DND-41 (cell line): ENCODE results near the gene CIRBP.
A peak's percentile ranks its signal among the peaks of the same experiment; 100 is the strongest.

Source experiments
- ATAC-seq: fragments of 200-7000 bp; cut with Tn5 transposase; 3 replicates; pipeline ENCODE4 v1.9.1; 2021; ENCODE audit warnings: low read depth; ENCODE audit not compliant: insufficient read depth
- DNase-seq: peaks from one replicate; pipeline ENCODE4 v3.0.0-alpha.2; 2020
- H2AFZ ChIP-seq: 2 replicates; pipeline ENCODE4 v1.6.0; 2012; ENCODE audit warnings: low read depth, low read length
- H3K27ac ChIP-seq: 2 replicates; pipeline ENCODE4 v1.5.1; 2012; ENCODE audit warnings: low read length, inconsistent platforms
- H3K27me3 ChIP-seq: fragments of 200-600 bp; sonication (generic); 2 replicates; pipeline ENCODE4 v1.6.0; 2012; ENCODE audit warnings: low read length, mild to moderate bottlenecking, inconsistent platforms; ENCODE audit not compliant: insufficient read depth, poor library complexity
- H3K36me3 ChIP-seq: 2 replicates; pipeline ENCODE4 v1.5.1; 2012; ENCODE audit warnings: low read length, inconsistent platforms; ENCODE audit not compliant: insufficient read depth
- H3K4me1 ChIP-seq: 2 replicates; pipeline ENCODE4 v1.5.1; 2012; ENCODE audit warnings: mild to moderate bottlenecking, low read length; ENCODE audit not compliant: insufficient read depth
- H3K4me2 ChIP-seq: 2 replicates; pipeline ENCODE4 v1.6.0; 2012; ENCODE audit warnings: mild to moderate bottlenecking, moderate library complexity, low read length, inconsistent platforms; ENCODE audit not compliant: insufficient read depth
- H3K4me3 ChIP-seq, 2 experiments: fragments of 200-600 bp in 1 of 2; shearing (Covaris generic) in 1 of 2; 2 replicates each; pipeline ENCODE4 v1.5.1; 2012 to 2016; ENCODE audit warnings: inconsistent platforms in 2 of 2, low read length in 2 of 2, mild to moderate bottlenecking in 2 of 2, low read depth in 1 of 2, moderate library complexity in 1 of 2
- H3K79me2 ChIP-seq: 2 replicates; pipeline ENCODE4 v1.6.0; 2012; ENCODE audit warnings: low read length, inconsistent platforms; ENCODE audit not compliant: insufficient read depth
- H3K9ac ChIP-seq: 2 replicates; pipeline ENCODE4 v1.6.0; 2012; ENCODE audit warnings: low read depth, mild to moderate bottlenecking, inconsistent platforms, low read length, moderate library complexity
- H3K9me3 ChIP-seq: 2 replicates; pipeline ENCODE4 v1.5.1; 2012; ENCODE audit warnings: low read length, moderate library complexity, mild to moderate bottlenecking, inconsistent platforms; ENCODE audit not compliant: insufficient read depth, severe bottlenecking
- H4K20me1 ChIP-seq: 2 replicates; pipeline ENCODE4 v1.6.0; 2012; ENCODE audit warnings: low read length; ENCODE audit not compliant: insufficient read depth
- EZH2 ChIP-seq: IDR thresholded peaks from 3 replicates; pipeline ENCODE4 v1.6.1; 2012; ENCODE audit warnings: borderline replicate concordance, low read depth, mild to moderate bottlenecking, moderate library complexity, low read length, inconsistent platforms; ENCODE audit not compliant: severe bottlenecking
- TF ChIP-seq, protein P1 (sequence below): IDR thresholded peaks from 2 replicates; pipeline ENCODE4 v1.5.1; 2012; ENCODE audit warnings: borderline replicate concordance, low read length, moderate library complexity, mild to moderate bottlenecking; ENCODE audit not compliant: poor library complexity, severe bottlenecking; ENCODE audit errors: extremely low read depth

The CIRBP gene

DNA sequence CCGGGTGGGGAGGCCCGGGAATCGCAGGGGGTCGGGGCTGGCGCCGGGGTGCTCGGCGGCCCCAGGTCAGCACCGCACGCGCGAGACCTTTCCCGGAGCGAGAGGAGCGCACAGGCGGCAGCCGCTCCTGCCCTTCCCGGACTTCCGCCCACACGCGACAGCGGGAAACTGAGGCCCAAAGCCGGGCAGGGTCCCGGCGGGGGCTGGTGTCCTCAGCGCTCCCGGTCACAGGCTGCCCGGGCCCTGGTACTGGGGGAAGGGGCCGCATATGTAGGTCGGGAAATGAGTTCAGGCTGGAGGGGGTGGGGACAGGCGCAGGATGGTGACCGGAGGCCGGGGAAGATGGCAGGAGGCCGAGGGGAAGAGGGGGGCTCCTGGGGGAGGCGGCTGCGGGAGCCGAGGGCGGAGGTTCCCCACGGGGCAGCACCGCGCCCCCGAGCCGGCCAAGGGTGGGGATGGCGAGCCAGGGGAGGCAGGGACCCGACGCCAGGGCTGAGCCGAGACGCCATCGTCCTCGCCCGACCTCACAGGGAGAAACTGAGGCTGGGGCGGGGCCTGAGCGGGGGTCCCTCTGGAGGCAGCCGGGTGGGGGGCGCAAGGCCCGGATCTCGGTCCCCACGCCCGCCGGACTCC is 32.0 kb upstream of the CIRBP start:
- DNase-seq (no peak), ATAC-seq (no peak)
- Histone ChIP-seq H3K4me2 (peak overlapping the region; percentile 77), H3K36me3 (no peaks in the 10 kb centered on the region; the same call in 1 of the 2 replicates), H3K27ac (no peak overlapping the region), H3K4me1 (peaks cover 39% of the 10 kb centered on the region), H2AFZ (peak overlapping the region; percentile 37; the same call in 1 of the 2 replicates), H3K4me3 (peak overlapping the region; percentile 9 to 59; a peak in 3 of 4 replicates), H4K20me1 (peaks cover under 1% of the 10 kb centered on the region; the same call in 1 of the 2 replicates), H3K9me3 (no peaks in the 10 kb centered on the region), H3K9ac (peak overlapping the region; percentile 59), H3K27me3 (peaks cover 6% of the 10 kb centered on the region), H3K79me2 (peaks cover 11% of the 10 kb centered on the region)
- TF ChIP-seq, protein P1, sequence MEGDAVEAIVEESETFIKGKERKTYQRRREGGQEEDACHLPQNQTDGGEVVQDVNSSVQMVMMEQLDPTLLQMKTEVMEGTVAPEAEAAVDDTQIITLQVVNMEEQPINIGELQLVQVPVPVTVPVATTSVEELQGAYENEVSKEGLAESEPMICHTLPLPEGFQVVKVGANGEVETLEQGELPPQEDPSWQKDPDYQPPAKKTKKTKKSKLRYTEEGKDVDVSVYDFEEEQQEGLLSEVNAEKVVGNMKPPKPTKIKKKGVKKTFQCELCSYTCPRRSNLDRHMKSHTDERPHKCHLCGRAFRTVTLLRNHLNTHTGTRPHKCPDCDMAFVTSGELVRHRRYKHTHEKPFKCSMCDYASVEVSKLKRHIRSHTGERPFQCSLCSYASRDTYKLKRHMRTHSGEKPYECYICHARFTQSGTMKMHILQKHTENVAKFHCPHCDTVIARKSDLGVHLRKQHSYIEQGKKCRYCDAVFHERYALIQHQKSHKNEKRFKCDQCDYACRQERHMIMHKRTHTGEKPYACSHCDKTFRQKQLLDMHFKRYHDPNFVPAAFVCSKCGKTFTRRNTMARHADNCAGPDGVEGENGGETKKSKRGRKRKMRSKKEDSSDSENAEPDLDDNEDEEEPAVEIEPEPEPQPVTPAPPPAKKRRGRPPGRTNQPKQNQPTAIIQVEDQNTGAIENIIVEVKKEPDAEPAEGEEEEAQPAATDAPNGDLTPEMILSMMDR, result no peak
- TF ChIP-seq EZH2, result peak; percentile 54

DNA sequence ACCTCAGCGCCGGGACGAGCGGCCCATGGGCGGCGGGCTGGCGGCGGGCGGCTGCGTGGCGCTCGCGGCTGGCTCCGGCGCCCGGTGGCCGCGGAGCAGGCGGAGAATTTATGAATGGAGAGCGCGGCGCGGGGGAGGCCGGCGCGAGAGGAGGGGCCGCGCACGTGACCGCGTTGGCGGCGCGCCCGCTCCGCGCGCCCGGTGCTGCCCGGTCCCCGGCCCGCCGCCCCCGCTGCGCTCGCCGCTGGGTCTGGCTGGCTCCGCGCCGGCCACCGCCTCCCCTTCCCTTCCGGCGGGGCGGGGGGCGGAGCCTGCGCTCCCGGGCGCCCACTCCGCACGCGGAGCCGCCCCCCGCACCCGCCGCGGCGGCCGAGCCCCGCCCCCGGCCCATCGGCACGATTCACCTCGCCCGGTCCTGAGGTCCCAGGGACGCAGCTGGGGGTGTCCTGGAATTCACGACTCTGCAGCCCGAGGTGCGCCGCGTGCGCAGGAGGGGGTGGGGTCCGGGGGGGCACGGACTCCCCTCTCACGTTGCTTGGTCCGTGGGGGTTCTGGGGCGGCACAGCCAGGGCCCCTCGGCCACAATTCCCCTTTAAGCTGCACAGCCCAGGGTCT is 31.3 kb upstream of the CIRBP start, which contains the start of gene CBARP:
TSS of gene CBARP (minus strand) at position 252 of the 615 bp plus-strand sequence. CDS start 1,905 bp downstream, outside the sequence.
- Histone ChIP-seq H3K4me1 (peaks cover 46% of the 10 kb centered on the region), H3K79me2 (peaks cover 18% of the 10 kb centered on the region), H3K36me3 (no peaks in the 10 kb centered on the region; the same call in 1 of the 2 replicates), H2AFZ (peak within 1 kb of the TSS; percentile 55), H3K27me3 (peaks cover 6% of the 10 kb centered on the region), H3K4me2 (peak within 1 kb of the TSS; percentile 77), H3K4me3 (peak within 1 kb of the TSS; percentile 9 to 59; a peak in 3 of 4 replicates), H3K9me3 (no peaks in the 10 kb centered on the region), H4K20me1 (peaks cover 5% of the 10 kb centered on the region; the same call in 1 of the 2 replicates), H3K27ac (no peak within 1 kb of the TSS), H3K9ac (peak within 1 kb of the TSS; percentile 59)
- DNase-seq (peak; percentile 38), ATAC-seq (0 out of 3 replicates have a peak, but pooled peaks have one; percentile 6)
- TF ChIP-seq EZH2, result no peak
- TF ChIP-seq, protein P1, result no peak

DNA sequence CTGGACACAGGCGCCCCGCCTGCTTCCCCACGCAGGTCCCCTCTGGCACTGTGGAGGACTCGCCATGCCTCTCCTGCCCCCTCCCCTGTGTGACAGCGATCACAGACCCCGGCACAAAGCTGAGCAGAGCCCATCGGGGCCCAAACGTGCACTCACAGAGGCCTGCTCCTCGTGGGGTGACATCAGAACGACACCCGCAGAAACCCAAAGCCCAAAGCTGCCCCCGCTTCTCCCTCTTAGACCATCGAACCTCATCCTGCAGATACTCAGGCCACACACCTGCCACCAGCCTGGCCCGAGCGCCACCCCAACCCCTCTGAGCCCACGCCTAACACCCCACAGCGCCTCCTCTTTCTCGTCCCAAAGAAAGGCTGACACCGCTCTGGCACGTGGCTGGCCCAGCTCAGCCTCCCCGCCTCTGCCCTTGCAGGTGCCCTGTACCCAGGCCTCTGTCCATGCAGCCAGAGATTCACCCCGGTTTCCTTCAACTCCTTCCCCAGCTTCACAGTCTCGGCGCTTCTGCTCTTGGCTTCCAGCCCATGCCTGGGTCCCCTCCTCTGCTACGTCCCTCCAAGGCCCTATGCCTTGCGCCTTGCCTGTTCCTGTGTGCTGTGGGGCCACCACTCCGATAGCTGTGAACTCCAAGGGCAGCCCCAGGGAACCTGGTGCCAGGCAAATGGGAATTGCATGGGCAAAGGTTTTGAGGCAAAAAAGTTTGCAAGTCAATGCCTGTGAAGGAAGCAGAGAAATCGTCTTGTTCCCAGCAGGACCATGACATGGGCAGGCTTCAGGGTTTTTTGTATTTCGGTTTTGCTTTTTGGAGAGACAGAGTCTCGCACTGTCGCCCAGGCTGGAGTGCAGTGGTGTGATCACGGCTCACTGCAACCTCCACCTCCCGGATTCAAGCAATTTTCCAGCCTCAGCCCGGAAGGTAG is 30.5 kb upstream of the CIRBP start:
- peak overlapping the region; percentile 59; the same call in 1 of the 2 replicates for H3K9ac ChIP-seq
- H3K79me2 ChIP-seq, result peaks cover 25% of the 10 kb centered on the region
- no peak for DNase-seq
- 0 out of 2 replicates have a peak overlapping the region, but pooled peaks have one; percentile 55 for H2AFZ ChIP-seq
- H3K4me3 ChIP-seq, result peak overlapping the region in 1 of 2 experiments; percentile 59; a peak in 2 of 4 replicates
- H3K4me2 ChIP-seq, result peak overlapping the region; percentile 77
- TF ChIP-seq, protein P1, result no peak
- TF ChIP-seq EZH2, result no peak
- peaks cover 6% of the 10 kb centered on the region for H3K27me3 ChIP-seq
- ATAC-seq, result no peak
- peaks cover under 1% of the 10 kb centered on the region; the same call in 1 of the 2 replicates for H3K36me3 ChIP-seq
- H4K20me1 ChIP-seq, result peaks cover 7% of the 10 kb centered on the region; the same call in 1 of the 2 replicates
- H3K27ac ChIP-seq, result no peak overlapping the region
- peaks cover 54% of the 10 kb centered on the region for H3K4me1 ChIP-seq
- no peaks in the 10 kb centered on the region for H3K9me3 ChIP-seq
